Fibroblast of mammary gland (primary cell): ENCODE measurements around the gene DAB2.

Experiments used
- DNase-seq: peaks from one replicate; pipeline ENCODE4 v3.0.0-alpha.2; 2010; ENCODE audit warnings: low read depth
- H3K4me3 ChIP-seq: 2 replicates; pipeline ENCODE4 v1.5.1; 2011; ENCODE audit warnings: low read depth, mild to moderate bottlenecking, low read length, moderate library complexity; ENCODE audit not compliant: control insufficient read depth
- CTCF ChIP-seq: conservative IDR thresholded peaks from 2 replicates; pipeline ENCODE4 v1.5.1; 2011; ENCODE audit warnings: low read depth, low read length, inconsistent platforms; ENCODE audit not compliant: control insufficient read depth, insufficient read depth

The DAB2 gene

GRCh38 chr5:39466846-39467245 is 42.1 kb upstream of the DAB2 start:
- no peak overlapping the region for H3K4me3 ChIP-seq
- DNase-seq: no peak
- no peak for TF ChIP-seq CTCF

- no peak for TF ChIP-seq CTCF
- no peak overlapping the region for H3K4me3 ChIP-seq
- DNase-seq: no peak
These were observed 41.1 kb upstream of the DAB2 start for GRCh38 chr5:39465843-39466242.

- no peak overlapping the region for H3K4me3 ChIP-seq
- no peak for DNase-seq
- no peak for TF ChIP-seq CTCF
These were observed 40.3 kb upstream of the DAB2 start for GRCh38 chr5:39465097-39465496.

- TF ChIP-seq CTCF: no peak
- H3K4me3 ChIP-seq: no peak overlapping the region
- DNase-seq: peak; percentile 93
These were observed 39.3 kb upstream of the DAB2 start for GRCh38 chr5:39464088-39464487.

GRCh38 chr5:39462211-39462610 is 37.4 kb upstream of the DAB2 start:
- no peak for DNase-seq
- no peak for TF ChIP-seq CTCF
- H3K4me3 ChIP-seq: no peak overlapping the region

- H3K4me3 ChIP-seq: no peak overlapping the region
- DNase-seq: no peak
- TF ChIP-seq CTCF: no peak
These were observed 36.4 kb upstream of the DAB2 start for GRCh38 chr5:39461007-39461682.

- H3K4me3 ChIP-seq: no peak overlapping the region
- no peak for DNase-seq
- no peak for TF ChIP-seq CTCF
These were observed 35.1 kb upstream of the DAB2 start for GRCh38 chr5:39459907-39460306.
